Measurements from ENCODE around the gene INHBE.

GRCh38 chr12:57459055-57459749 lies 4.1 kb downstream of the INHBE start:
- TF ChIP-seq POLR2A (IDR thresholded peaks at IDR 0.05; ENCODE audit: control extremely low read depth in 1 of 2, low read depth in 2 of 2, low read length in 2 of 2) (peak in 1 of 2 experiments; percentile 87; a peak in 2 of 3 replicates), EP300 (IDR thresholded peaks at IDR 0.05; ENCODE audit: borderline replicate concordance in 1 of 2, low read depth in 2 of 2, low read length in 2 of 2) (peak in 1 of 2 experiments; percentile 14; a peak in 1 of 3 replicates)
